CMK (cell line): ENCODE results near the gene TMEM250.

Experiments
- DNase-seq: peaks from one replicate; pipeline ENCODE4 v3.0.0-alpha.2; 2010; ENCODE audit warnings: low read depth

The TMEM250 gene

DNA sequence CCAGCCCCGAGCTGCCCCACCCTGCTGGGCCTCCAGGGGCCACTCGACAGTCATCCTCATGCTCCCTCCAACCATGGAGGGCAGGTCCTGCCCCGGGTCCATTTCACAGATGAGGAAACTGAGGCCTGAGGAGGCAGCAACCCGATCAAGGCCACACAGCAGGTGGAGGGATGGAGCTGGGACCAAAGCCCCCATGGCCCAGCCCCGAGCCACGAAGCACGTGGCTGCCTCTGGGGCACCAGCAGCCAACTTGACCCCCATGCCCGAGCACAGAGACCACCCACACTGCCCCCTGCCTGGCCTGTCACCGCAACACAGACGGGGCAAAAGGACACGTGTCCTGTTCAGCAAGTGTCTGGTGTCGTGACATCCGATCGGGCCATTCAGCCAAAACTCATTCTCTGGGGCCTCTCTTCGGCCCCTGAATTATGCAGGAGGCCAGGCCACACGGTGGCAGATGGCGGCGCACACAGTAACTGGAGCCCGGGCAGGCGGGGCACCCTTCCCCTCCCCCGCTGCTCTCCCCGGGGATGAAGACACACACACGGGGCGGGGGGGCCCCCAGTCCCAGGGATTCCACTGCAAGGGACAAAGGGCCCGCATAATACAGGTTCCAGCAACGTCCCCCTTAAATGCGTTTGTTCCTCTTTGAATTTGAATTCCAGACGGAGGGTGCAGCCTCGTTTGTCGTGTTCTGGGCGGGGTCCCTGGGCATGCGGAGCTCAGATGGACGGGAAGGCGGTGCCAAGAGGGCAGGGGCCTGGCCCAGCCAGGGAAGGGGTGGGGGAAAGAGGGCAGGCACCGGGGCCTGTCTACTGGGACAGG is 29.4 kb upstream of the TMEM250 start:
- DNase-seq = no peak

DNA sequence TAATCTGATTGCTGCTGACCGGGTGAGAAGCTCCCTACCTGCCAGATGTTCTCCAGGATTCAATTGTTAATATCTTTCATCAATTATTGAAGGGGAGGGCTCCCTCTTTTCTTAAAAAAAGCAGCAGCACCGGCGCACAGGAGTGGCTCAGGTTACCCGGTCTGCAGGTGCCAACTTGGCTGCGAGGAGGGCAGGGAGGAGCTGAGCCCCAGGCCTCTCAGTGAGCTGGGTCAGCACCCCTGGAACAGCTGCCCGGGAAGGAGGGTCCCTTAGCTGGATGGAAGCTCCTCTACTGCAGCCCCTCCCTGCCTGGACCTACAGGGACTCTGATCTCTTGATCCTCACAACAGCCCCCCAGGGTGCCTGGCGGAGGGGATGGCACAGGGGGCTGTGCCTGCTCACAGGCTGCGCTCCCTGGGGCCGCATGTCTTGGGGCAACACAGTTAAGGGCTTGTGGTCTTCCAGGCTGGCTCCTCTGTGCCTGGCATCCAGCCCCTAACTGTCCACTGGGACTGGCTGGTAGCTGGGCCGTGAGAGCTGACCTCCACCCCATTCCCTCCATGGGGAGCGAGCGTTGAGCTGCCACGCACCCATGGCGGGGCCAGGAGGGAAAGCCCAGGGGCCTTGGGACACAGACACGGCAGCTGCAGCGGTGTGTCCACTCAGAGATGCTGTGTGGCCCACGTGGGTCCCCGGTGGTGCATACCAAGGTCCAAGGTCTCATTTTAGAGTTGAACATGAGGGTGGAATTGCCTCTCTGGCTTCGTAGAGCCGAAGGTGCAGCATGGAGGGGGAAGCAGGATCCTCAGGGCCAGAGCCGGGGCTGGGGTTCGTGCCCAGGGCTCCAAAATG is 28.6 kb upstream of the TMEM250 start:
- DNase-seq = no peak

DNA sequence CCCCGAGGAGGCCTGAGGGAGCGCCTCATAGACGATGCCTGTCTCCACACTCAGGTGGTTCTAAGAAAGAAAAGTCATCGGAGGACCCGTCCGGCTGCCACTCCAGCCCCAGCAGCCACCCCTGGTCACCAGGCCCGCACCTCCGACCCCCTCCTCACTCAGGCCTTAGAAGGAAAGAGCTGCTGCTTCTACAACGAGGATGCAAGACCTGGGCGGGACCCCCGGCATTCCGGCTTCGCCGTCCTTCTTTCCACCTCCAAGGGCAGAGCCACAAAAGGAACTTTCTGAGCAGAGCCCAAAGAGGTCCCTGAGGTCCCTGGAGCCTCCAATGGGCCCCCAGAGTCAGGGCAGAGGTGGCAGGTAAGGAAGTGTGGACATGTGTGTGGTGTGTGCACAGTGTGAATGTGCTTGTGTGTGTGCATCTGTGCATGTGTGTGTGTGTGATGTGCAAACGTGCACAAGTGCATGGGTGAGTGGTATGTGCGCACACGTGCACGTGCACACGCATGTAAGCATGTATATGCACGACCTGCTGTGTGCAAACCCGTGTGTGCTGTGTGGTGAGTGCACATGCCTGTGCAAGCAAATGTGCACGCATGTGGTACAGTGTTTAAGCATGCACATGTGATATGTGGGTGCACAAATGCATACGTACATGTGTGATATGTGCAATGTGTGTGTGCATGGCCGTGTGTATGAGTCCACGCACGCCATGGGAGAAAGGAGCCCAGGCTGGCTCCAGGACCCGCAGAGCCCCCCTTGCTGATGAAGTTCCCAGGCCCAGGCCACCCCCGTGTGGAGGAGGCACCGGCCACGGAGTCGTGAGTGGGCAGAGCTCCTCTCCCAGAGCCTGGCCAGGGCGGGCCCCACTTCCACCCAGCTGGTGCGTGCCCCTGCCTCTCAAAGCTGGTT is 27.7 kb upstream of the TMEM250 start:
- DNase-seq = no peak

DNA sequence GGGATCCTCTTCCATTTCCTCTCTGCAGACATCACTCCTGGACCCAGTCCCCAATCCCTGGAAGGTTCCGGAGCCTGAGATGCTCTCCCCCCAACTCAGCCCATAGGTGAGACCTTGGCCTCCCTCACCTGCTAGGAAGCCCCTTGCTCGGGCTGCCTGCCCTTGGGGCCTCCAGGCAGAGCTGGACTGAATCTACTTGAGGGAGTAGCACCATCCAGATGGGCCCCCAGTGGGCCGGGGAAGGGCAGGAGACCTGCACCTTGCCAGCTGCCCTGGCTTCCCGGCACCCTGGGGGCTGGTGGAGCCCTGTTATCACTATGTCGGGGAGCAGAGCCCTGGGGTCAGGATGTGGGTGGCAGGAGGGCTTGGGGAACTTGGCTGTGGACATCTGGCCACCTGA is 26.9 kb upstream of the TMEM250 start:
- DNase-seq = no peak

DNA sequence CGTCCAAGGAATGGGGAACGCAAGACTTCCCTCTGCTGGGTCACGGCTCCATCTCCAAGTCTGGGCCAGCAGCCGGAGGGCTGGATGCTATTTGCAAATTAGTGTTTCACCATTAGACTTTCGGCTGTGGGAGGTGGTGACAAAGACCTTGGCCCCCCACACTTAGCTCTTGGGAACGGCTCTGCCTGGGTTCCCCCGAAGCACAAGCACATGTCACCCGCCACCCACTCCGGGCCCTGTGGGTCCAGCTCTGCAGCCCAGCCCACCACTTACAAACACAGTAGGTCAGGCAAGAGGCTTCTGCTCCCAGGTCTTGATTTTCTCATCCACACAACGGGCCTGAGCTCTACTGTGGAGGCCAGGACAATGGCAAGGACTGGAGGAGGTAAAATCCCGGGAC is 25.8 kb upstream of the TMEM250 start:
- no peak for DNase-seq

DNA sequence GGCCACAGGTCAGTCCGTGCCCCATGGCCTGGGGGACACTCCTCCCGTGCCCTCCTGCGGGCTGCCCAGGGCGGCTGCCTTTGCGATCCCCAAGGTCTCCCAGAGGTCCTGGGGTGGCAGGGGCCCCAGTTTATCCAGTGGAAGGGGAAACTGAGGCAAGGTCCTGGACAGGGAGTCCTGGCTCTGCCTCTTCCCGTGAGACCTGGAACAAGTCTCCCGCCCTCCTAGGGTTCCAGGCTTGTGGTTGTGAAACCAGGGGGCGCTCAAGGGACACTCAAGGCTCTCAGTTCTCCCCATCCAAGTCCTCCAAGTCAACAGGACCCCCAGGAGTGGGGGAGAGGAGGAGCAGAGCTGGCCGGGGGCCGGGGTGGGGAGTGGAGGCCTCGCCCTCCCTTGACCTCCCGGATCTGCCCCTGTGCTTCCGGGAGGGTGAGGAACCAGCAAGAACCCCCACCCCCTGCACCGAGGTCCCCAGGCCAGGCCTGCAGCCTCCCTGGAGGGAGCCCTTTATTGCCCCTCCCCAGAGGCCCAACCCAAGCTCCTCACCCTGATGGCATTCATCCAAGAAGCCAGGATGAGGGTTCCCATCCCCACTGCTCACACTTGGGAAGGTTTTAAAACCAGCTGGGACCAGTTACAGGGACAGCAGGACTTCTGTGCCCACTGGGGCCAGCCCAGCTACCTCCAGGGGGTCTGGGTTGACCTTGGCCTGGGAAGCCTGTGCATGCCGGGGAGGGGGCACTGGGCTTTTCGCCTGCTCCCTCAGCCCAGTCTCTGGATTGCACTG is 24.7 kb upstream of the TMEM250 start:
- DNase-seq = no peak

DNA sequence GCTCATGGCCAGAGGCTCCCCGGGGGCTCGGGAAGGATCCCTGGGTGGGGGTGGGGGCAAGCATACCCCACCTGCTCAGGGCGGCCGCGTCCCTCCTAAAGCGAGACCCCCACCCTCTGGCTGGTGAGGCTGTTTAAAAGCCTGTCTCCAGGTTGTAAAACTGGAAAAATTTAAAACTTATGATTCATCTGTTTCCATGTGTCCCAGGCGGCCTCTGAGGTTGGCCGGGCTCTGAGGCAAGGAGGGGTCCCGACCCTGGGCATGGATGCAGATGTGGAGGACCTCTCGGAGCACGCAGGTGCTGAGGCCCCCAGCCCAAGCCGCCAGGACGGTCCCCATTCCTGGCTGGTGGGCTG is 24.2 kb upstream of the TMEM250 start:
- no peak for DNase-seq

DNA sequence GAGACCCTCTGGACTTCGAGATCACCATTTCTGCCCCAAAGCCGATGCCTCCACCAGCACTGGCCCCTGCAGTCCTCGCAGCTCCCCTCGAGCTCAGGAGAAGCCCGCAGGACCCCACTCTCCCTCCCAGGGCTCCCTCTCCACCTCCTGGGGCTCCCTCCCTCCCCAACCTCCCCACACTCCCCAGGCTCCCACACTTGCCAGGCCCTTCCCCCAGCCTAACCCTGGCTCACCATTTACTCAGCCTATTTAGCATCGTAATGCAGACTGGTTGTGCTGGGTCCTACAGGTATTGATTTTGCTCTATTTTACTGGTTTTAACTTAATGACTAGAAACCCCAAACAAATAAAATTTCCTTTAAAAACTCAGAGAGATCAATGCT is 23.7 kb upstream of the TMEM250 start:
- no peak for DNase-seq

DNA sequence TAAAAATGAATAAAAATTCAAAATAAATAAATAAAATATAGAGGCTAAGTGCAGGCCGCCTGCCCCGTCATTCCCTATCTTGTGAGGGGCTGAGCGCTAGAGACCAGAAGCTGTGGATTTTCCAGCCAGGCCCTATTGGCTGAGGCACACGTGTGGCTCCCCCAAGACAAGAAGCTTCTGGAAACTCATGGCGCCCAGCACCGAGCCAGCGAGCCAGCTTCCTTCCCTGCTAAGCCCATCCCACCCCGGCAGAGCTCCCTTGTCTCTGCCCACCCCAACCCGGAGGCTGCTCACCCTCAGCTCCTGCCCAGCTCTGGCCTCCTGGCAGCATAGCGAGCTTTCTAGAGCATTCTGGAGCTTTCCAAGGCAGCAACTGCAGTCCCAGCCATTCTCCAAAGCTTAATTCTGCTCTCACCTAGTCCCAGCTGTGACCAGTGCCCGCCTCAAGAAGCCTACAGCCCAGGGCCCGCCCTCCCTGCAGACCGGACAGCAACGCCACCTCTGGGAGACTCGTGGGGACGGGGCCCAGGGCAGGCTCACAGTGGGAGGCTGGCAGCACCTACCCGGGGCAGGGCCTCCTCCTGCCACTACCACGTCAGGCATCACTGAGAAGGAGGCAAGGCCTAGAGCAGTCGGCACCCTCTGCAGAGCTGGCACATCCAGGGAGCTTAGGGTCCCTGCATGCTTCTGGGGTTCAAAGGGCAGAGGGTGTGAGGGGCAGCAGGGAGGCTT is 23.2 kb upstream of the TMEM250 start:
- DNase-seq = no peak

DNA sequence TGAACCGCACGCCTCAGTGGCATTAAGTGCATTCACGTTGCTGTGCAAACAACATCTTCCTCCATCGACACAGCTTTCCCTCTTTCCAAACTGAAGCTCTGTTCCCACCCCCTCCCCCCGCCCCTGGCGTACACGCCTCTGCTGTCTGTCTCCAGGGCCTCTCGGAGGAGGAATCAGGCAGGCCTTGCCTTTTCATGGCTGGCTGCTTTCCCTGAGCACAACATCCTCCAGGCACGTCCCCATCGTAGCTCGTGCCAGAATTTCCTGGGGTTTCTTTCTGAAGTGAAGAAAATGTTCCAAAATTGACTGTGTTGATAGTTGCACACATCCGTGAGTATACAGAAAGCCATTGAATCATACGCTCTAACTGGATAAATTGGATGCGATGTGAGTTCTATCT is 22.3 kb upstream of the TMEM250 start:
- DNase-seq = no peak

DNA sequence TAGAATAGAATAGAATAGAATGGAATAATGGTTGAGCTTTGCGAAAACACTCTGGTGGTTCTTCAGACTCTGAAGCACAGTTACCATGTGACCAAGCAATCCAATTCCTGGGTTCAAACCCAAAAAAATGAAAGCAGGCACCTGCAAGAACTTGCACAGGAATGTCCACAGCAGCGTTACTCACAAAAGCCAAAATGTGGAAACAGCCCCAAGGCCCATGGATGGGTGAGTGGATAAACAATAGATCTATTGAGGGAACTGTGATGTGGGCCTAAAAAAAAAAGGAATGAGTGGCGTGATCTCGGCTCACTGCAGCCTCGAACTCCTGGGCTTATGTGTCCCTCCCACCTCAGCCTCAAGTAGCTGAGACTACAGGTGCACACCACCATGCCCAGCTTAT is 21.4 kb upstream of the TMEM250 start:
- DNase-seq = no peak

DNA sequence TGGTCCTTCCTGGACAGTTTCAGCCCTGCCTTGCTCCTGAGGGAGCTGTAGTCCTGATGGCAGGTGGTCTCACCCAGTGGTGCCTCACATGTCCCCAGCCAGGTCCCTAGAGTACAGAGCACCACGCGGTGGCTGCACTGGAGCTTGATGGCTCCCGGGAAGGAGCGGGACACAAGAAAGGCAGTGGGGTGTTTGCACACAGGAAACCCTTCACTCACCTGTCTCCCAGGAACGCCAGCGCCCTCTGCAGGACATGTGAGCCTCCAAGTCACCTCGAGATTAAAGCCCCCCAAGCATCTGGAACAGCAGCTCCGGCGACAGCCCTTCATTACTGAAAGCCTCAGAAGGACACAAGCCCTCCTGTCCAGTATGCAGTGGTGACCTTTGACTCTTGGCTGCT is 19.9 kb upstream of the TMEM250 start:
- no peak for DNase-seq

DNA sequence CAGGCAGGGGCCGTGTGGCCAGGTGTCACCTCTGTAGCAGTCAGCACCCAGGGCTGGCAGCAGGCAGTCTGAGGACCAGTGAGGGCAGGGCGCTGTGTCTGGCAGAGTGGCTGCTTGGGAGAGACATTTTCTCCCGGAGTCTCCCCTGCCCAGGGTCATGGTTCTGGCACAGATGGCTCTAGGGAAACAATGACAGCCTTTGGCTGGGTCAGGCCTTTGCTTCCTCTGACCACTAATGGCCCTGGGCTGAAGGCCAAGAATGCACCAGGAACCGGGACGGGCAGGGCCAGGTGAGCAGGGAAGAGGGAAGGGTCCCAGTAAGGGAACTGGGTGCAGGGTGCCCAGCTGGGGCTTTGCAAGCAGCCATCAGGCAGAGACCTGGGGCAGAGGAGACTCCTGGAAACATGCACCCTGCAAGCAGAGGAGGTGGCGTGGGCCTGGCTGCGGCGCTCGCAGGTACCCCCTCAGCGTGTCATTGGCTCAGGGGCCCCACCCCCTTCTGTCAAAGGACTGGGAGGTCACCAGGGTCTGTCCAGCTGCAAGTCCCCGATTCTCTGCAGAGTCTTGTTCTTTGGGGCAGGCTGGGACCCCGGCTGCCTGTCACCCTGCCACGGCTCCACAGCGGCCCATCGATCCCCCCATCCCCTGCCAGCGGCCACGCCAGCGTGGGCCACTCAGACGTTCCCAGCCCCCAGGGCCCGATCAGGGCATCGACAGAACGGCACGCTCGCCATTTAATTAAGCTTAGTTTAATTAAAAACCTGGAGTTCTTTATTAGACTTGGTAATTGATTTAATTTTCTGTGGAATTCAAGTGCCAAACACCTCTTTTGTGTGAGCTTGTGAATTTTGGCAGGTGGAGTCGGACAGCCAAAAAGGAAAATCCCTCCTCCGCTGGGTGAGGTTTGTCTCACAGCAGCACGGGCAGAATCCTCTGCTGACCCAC is 18.9 kb upstream of the TMEM250 start:
- DNase-seq = no peak

DNA sequence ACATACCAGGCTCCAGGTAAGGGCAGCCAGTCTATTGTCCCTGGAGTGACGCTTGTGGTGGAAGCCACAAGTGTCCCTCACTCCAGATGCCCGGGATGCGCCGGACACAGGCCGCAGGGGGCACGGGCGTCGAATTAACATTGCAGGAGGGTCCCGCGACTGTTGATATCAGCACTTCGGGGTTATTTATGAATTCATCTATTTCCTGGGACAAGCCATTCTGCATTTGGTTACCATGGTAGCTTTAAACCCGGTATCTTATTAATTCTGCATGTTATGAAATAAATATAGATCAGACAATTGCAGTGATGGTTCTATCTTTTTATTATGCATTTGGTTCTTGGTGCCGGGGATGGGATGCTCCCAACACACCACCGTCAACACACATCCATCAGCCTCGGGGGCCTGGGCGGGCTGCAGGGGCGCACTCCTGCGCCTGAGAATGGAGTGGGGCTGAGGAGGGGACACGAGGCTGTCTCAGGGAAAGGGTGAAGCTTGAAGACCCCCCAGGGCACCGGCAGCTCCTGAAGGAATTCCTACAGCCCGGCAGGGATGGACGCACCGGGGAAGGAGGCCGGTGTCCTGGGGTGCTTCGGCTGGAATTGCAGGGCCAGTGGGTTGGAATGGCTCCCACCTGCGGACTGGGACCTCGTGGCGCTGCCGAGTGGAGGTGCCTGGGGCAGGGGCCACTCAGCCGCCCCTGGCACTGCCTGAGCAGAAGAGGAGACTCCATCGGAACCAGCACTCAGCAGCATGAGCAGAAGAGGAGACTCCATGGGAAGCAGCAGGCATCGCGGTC is 17.7 kb upstream of the TMEM250 start:
- no peak for DNase-seq

DNA sequence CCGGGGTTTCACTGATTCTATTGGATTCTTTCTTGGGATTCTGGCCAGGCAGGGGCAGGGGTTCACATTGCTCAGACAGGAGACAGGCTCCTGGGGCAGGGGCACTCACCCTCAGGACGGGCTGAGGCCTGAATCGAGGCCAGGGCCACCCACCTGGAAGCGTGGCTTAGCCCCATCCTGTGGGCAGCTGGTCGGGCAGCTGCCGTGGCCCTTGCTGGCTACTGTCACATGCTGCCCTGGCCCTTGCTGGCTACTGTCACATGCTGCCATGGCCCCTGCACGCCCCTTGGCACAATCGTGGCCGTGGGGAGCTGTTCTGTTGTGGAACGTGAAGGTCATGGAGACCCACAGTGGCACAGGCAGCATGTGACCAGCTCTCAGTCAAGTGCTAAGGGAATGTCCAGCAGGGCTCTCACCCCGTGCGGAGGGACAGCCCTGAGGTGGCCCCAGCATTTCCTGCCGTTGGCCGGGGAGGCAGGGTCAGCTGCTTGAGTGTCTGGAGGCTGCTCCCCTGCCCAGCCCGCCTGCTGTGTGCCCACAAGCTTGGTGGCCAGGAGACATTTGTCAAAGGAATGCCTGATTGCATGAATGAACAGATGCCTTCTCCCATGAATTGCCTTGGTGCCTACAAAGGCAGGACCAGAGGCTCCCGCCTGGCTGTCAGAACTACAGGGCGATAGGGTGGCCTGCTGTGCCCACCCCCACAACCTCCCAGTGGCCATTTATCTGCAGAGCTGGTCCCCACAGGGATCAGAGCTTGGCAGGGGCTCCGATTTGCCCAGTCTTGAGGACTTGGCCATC is 16.9 kb upstream of the TMEM250 start:
- DNase-seq = no peak

DNA sequence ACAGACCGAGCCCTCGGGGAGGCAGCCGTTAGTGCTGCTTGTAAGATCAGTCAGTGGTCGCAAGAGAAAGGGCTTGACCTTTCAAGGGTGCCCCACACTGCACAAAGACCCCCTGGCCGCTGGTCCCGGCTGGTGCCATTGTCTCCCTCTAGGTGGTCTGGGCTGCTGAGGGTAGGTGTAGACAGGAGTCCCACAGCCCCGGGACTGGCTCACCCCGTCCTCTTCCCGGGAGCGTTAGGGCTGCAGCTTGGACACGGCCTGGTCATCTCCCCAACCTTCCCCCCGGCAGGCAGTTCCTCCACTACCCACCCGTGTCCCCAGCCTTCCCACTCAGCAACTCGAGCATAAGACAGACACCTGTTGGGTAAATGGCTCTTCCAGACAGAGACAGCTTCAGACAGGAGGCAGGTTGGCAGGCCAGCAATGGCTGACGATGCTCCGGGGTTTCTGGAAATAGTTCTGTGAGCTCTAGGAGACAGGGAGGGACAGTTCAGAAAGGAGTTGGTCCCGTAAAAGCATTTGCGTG is 15.3 kb upstream of the TMEM250 start:
- DNase-seq = no peak

DNA sequence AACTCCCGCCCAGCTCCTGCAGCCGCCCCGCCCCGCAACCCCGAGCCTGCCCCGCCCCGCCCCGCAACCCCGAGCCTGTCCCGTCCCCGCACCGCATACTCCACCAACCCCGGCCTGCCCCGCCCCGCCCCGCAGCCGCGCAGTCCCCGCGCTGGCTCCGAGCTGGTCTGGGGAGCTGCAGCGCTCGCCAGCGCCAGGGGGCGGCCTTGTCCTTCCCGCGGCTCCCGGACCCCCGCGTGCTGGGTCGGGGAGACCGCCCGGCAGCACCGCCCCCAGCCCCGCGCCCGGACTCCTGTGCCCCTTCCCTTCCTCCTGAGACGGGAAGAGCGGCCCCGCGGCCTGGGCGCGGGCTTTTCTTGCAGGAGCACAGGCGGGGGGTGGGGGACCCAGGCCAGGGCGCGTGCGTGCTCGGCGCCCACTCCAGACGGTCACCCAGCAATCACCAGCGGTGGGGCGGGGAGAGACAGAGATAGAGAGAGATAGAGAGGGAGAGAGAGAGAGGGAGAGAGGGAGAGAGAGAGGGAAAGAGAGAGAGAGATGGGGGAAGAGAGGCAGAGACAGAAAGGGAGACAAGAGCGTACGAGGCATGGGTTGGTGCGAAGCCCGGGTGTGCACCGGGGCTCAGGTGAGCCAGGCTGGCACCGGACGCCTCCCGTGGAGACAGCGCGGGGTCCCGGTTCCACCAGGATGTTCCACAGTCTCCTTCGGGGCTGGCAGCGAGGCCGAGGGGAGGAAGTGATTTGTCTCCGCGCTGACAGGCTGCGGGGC is 14.7 kb upstream of the TMEM250 start:
- DNase-seq = no peak
